Esophagus squamous epithelium (tissue), 4 donors: ENCODE measurements around the gene MXI1.

Experiments used
- CTCF ChIP-seq, 6 experiments: fragments of 450-650 bp in 4 of 6; fragments of 200-600 bp in 2 of 6; sonication (generic) in 2 of 6; IDR thresholded peaks; one replicate each; pipeline ENCODE4 v1.5.1; 2016 to 2019; ENCODE audit warnings: antibody characterized with exemption in 6 of 6, mild to moderate bottlenecking in 4 of 6, moderate library complexity in 4 of 6
- POLR2A ChIP-seq, 4 donors: fragments of 450-650 bp; IDR thresholded peaks; one replicate each; pipeline ENCODE4 v1.6.1; 2017; ENCODE audit warnings: antibody characterized with exemption in 4 of 4, mild to moderate bottlenecking in 4 of 4, moderate library complexity in 3 of 4

DNA sequence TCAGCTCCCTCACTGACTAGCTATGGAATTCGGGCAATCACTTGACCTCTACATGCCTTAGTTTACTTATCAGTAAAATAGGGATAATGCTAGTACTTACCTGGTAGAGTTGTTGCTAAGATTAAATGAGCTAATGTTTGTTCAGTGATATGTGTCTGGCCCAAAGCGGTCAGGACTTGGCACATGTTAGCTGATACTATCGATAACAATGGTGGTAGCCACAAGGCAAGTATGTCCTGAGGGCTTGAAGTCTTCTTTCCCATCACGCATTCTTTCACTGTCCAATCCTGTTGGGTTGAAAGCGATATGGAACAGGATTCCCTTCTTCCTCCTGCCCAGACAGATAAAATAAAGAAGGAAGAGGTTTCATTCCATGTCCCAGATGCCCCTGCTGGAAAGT lies 25.5 kb upstream of the MXI1 start:
- TF ChIP-seq POLR2A (IDR thresholded peaks at IDR 0.05): no peak
- no peak for TF ChIP-seq CTCF (IDR thresholded peaks at IDR 0.05)
